ENCODE measurements around the gene PLBD1. TPM values are rescaled to one million over a fixed set of nuclear protein-coding genes. Genes with fewer than 3 reads are reported as not detected.

The PLBD1 gene
- total RNA-seq, 1 donor, result 4.7 TPM

DNA sequence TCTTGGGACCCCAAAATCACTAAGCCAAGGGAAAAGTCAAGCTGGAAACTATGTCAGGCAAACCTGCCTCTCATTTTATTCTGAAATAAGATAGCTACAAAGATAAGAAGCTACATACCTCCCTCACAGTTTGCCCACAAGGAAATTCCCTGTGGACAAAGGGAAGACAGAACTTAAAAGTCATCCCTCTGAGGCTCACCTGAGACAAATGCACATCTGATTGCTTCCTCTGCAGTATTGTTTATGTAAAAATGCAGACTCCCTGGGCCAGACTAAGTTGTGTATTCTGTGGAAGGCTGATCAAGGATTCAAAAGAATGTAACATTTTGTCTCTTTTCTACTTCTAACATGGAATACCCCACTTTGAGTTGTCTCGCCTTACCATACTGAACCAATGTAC lies 2.5 kb upstream of the PLBD1 start:
- no peaks in the 10 kb centered on the region for H3K27me3 ChIP-seq (ENCODE audit: insufficient read depth, low read length)
- no peak overlapping the region for H2AFZ ChIP-seq (ENCODE audit: low read length)
- no peaks in the 10 kb centered on the region for H3K4me1 ChIP-seq (ENCODE audit: insufficient read depth, low read length)
- TF ChIP-seq, protein P1, sequence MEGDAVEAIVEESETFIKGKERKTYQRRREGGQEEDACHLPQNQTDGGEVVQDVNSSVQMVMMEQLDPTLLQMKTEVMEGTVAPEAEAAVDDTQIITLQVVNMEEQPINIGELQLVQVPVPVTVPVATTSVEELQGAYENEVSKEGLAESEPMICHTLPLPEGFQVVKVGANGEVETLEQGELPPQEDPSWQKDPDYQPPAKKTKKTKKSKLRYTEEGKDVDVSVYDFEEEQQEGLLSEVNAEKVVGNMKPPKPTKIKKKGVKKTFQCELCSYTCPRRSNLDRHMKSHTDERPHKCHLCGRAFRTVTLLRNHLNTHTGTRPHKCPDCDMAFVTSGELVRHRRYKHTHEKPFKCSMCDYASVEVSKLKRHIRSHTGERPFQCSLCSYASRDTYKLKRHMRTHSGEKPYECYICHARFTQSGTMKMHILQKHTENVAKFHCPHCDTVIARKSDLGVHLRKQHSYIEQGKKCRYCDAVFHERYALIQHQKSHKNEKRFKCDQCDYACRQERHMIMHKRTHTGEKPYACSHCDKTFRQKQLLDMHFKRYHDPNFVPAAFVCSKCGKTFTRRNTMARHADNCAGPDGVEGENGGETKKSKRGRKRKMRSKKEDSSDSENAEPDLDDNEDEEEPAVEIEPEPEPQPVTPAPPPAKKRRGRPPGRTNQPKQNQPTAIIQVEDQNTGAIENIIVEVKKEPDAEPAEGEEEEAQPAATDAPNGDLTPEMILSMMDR (IDR thresholded peaks at IDR 0.05; ENCODE audit: extremely low read depth, low read depth, low read length), result no peak
- no peak for DNase-seq (ENCODE audit: insufficient read length, low spot score, missing footprints)
- no peaks in the 10 kb centered on the region for H3K36me3 ChIP-seq (ENCODE audit: insufficient read depth, low read length)
- H3K27ac ChIP-seq (ENCODE audit: low read depth, low read length), result no peak overlapping the region
- no peak overlapping the region for H3K4me3 ChIP-seq (ENCODE audit: insufficient read depth, low read length)
- H3K4me2 ChIP-seq (ENCODE audit: insufficient read depth, low read length), result no peak overlapping the region
- no peaks in the 10 kb centered on the region for H4K20me1 ChIP-seq (ENCODE audit: insufficient read depth, low read length)
- no peaks in the 10 kb centered on the region for H3K79me2 ChIP-seq (ENCODE audit: insufficient read depth, low read length)
- no peaks in the 10 kb centered on the region for H3K9me3 ChIP-seq (ENCODE audit: low read depth, low read length)

DNA sequence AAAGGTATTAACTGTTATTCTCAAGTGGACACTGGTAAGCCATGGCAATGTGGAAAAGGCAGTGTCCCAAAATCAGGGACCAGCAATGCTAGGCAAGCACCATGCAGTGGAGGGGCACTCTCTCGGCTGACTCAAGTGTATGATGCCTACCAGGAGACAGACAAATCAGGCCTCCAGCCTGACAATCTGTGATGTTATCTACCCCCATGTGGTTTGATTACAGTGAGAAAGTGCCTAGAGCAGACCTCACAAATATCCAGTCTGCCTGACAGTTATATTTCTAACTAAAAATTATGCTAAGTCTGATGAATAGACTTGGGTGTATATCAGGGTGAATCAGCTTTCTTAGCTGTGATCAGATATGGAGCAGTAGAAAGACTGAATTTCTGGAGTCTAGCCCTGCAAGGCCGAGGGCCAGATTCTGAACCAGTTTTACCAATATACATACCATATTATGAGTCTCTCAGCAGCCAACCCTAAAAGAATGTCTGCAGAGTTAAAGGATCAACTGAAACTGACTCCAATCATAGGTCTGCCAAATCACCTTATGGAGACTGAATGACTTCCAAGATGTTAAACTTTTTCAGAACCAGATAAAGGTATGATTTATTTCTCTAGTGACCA lies 3.2 kb downstream of the PLBD1 start:
- no peaks in the 10 kb centered on the region for H3K36me3 ChIP-seq (ENCODE audit: insufficient read depth, low read length)
- no peak for DNase-seq (ENCODE audit: insufficient read length, low spot score, missing footprints)
- no peaks in the 10 kb centered on the region for H4K20me1 ChIP-seq (ENCODE audit: insufficient read depth, low read length)
- no peaks in the 10 kb centered on the region for H3K27me3 ChIP-seq (ENCODE audit: insufficient read depth, low read length)
- H2AFZ ChIP-seq (ENCODE audit: low read length), result no peak overlapping the region
- H3K4me2 ChIP-seq (ENCODE audit: insufficient read depth, low read length), result no peak overlapping the region
- H3K27ac ChIP-seq (ENCODE audit: low read depth, low read length), result no peak overlapping the region
- TF ChIP-seq, protein P1 (IDR thresholded peaks at IDR 0.05; ENCODE audit: extremely low read depth, low read depth, low read length), result no peak
- H3K4me3 ChIP-seq (ENCODE audit: insufficient read depth, low read length), result no peak overlapping the region
- no peaks in the 10 kb centered on the region for H3K79me2 ChIP-seq (ENCODE audit: insufficient read depth, low read length)
- H3K4me1 ChIP-seq (ENCODE audit: insufficient read depth, low read length), result no peaks in the 10 kb centered on the region
- H3K9me3 ChIP-seq (ENCODE audit: low read depth, low read length), result no peaks in the 10 kb centered on the region

DNA sequence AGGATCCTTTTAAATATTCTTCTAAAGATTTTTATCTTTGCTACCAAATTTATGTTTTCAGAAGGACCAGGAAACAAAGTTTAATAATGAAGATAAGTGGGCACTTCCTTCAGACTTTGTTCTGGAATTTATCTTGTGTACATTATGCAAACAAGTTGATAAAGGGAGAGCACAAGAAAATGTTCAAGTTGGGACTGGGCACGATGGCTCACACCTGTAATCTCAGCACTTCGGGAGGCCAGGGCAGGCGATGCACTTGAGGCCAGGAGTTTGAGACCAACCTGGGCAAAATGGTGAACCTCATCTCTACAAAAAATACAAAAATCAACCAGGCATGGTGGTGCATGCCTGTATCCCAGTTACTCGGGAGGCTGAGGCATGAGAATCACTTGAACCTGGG lies 4.6 kb downstream of the PLBD1 start:
- Histone ChIP-seq H3K4me2 (ENCODE audit: insufficient read depth, low read length) (no peak overlapping the region), H3K4me3 (ENCODE audit: insufficient read depth, low read length) (no peak overlapping the region), H3K4me1 (ENCODE audit: insufficient read depth, low read length) (no peaks in the 10 kb centered on the region), H3K27me3 (ENCODE audit: insufficient read depth, low read length) (no peaks in the 10 kb centered on the region), H3K27ac (ENCODE audit: low read depth, low read length) (no peak overlapping the region), H3K9me3 (ENCODE audit: low read depth, low read length) (no peaks in the 10 kb centered on the region), H3K79me2 (ENCODE audit: insufficient read depth, low read length) (no peaks in the 10 kb centered on the region), H3K36me3 (ENCODE audit: insufficient read depth, low read length) (no peaks in the 10 kb centered on the region), H4K20me1 (ENCODE audit: insufficient read depth, low read length) (no peaks in the 10 kb centered on the region), H2AFZ (ENCODE audit: low read length) (no peak overlapping the region)
- TF ChIP-seq, protein P1 (IDR thresholded peaks at IDR 0.05; ENCODE audit: extremely low read depth, low read depth, low read length), result no peak
- no peak for DNase-seq (ENCODE audit: insufficient read length, low spot score, missing footprints)

DNA sequence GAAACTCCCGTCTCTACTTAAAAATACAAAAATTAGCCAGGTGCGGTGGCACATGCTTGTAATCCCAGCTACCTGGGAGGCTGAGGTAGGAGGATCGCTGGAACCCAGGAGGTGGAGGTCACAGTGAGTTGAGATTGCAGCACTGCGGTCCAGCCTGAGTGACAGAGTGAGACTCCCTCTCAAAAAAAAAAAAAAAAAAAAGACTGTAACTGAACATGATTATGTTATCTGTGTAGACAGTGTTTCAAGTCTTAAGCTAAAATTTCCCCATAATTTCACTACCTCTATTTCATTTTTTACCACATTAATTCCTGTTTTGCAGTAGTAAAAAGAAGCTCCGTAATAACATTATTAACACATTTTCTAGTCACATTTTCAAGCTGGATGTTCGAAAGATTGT lies 5.4 kb downstream of the PLBD1 start:
- H3K36me3 ChIP-seq (ENCODE audit: insufficient read depth, low read length), result no peaks in the 10 kb centered on the region
- no peak overlapping the region for H3K4me2 ChIP-seq (ENCODE audit: insufficient read depth, low read length)
- TF ChIP-seq, protein P1 (IDR thresholded peaks at IDR 0.05; ENCODE audit: extremely low read depth, low read depth, low read length), result no peak
- H2AFZ ChIP-seq (ENCODE audit: low read length), result no peak overlapping the region
- no peaks in the 10 kb centered on the region for H3K27me3 ChIP-seq (ENCODE audit: insufficient read depth, low read length)
- DNase-seq (ENCODE audit: insufficient read length, low spot score, missing footprints), result no peak
- no peaks in the 10 kb centered on the region for H4K20me1 ChIP-seq (ENCODE audit: insufficient read depth, low read length)
- H3K9me3 ChIP-seq (ENCODE audit: low read depth, low read length), result no peaks in the 10 kb centered on the region
- no peaks in the 10 kb centered on the region for H3K79me2 ChIP-seq (ENCODE audit: insufficient read depth, low read length)
- no peak overlapping the region for H3K4me3 ChIP-seq (ENCODE audit: insufficient read depth, low read length)
- H3K27ac ChIP-seq (ENCODE audit: low read depth, low read length), result no peak overlapping the region
- H3K4me1 ChIP-seq (ENCODE audit: insufficient read depth, low read length), result no peaks in the 10 kb centered on the region

Data from osteoblast (primary cell).